G401 (cell line): ENCODE data around the gene SBK2. TPM values are rescaled to one million over a fixed set of nuclear protein-coding genes. Genes with fewer than 3 reads are reported as not detected.
"Not testable (repeated sequence)": the region's sequence is repeated elsewhere in the genome, so short reads cannot be mapped to it uniquely, and the experiment has no call there.

Source experiments
- DNase-seq: peaks from one replicate; pipeline ENCODE4 v3.0.0-alpha.2; 2015; ENCODE audit warnings: low spot score
- in situ Hi-C: cut with HindIII; loops from 2 replicates; pipeline ENCODE4 v1.10.0; 2016; ENCODE audit warnings: low sequenced_read_pairs, mixed read lengths
- total RNA-seq: library from RNA; depleted of rRNA; stranded (reverse); fragments of >200 nt; shearing (Covaris generic); gene quantifications from 2 replicates; pipeline ENCODE4 v1.2.3, GENCODE V29; 2014; rRNA removed

The SBK2 gene, protein sequence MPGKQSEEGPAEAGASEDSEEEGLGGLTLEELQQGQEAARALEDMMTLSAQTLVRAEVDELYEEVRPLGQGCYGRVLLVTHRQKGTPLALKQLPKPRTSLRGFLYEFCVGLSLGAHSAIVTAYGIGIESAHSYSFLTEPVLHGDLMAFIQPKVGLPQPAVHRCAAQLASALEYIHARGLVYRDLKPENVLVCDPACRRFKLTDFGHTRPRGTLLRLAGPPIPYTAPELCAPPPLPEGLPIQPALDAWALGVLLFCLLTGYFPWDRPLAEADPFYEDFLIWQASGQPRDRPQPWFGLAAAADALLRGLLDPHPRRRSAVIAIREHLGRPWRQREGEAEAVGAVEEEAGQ
- 1.9 and 3.6 TPM in 2 replicates for total RNA-seq

DNA sequence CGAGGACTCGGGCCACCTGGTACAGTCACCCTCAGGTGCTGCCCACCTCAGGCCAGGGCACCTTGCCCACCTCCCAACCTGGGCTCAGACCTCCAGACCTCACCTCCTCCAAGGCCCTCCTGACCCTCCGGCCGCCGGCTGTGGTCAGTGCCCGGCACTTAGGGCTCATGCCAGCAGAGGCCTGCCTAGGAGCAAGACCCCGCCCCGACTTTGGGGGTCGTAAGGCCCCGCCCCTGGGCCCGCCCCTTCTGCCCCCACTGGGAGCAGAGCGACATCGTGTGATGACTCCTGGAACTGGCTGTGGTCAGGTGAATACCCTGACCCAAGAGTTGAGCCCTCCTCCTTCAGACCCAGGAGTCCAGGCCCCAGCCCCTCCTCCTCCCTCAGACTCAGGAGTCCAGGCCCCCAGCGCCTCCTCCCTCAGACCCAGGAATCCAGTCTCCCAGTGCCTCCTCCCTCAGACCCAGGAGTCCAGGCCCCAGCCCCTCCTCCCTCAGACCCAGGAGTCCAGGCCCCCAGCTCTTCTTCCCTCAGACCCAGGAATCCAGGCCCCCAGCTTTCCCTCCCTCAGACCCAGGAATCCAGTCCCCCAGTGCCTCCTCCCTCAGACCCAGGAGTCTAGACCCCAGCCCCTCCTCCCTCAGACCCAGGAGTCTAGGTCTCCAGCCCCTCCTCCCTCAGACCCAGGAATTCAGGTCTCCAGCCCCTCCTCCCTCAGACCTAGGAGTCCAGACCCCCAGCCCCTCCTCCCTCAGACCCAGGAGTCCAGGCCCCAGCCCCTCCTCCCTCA is at the start of gene SBK2:
Gene SBK2, minus strand, starts transcription at position 183 of the 790 bp plus-strand sequence. CDS start 839 bp downstream, outside the sequence.
- in situ Hi-C loops, result no loop called here
- no peak for DNase-seq

DNA sequence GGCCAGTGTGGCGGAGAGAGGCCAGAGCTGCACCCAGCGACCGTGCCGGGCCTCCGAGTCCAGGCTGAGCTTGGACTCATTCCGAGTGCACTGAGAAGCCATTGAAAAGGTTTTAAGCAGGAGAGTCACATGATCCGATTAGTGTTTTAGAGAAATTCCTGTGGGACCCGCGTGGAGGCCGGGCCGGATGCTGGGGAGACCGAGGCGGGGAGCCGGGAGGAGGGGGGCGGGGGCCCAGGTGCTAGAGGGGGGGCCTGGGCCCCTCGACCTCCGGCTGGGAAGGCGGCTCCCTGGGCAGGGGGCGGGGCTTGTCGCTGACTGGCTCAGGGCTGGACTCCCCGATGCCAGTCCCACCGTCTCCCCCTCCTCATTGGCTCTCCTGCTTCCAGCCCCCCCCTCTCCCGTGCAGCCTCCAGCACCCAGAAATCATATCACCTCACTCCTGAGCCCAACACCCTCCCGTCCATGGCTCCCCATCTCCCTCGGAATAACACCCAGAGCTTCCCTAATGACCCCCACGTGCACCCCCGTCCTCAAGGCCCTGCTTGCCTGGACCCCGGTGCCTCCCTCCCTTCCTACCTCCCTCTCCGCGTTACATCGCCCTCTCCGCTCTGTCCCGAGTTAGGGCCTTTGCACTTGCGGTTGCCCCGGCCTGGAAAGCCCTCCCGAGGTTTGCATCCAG is 48.9 kb upstream of the SBK2 start:
- in situ Hi-C loops, result no loop called here
- peak; percentile 65 for DNase-seq

DNA sequence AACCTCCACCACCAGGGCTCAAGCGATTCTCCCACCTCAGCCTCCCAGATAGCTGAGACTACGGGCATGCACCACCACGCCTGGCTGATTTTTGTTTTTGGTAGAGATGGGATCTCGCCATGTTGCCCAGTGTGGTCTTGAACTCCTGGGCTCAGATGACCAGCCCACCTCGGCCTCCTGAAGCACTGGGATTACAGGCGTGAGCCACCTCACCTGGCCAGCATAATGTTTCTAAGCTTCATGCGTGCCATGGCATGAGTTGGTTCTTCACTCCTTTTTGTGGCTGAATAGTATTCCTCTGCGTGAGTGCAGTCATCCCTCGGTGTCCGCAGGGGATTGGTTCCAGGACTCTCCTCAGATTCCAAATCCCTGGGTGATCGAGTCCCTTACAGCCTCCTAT is 47.9 kb upstream of the SBK2 start:
- DNase-seq, result no peak
- in situ Hi-C loops, result no loop called here

DNA sequence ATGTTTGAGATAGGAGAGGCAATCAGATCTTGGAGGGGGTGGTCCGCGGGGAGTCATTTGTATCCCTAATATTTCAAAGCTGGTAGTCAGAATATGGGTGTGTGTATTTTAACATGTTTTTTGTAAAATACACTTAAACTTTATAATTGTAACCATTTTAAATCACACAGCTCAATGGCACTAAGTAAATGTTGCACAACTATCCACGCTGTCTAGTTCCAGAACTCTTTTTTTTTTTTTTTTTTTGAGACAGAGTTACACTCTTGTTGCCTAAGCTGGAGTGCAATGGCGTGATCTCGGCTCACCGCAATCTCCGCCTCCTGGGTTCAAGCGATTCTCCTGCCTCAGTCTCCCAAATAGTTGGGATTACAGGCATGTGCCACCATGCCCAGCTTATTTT is 47.0 kb upstream of the SBK2 start:
- in situ Hi-C loops, DNase-seq: not testable (repeated sequence)

DNA sequence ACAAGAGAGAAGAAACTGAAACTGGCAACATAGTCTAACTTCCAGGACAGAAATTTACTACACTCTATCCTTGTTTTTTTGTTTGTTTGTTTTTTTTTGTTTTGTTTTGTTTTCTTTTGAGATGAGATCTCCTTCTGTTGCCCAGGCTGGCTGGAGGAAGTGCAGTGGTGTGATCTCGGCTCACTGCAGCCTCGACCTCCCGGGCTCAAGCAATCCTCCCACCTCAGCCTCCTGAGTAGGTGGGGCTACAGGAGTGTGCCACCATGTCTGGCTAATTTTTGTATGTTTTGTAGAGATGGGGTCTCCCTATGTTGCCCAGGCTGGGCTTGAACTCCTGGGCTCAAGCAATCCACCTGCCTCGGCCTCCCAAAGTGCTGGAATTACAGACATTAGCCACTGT is 45.4 kb upstream of the SBK2 start:
- DNase-seq, in situ Hi-C loops: not testable (repeated sequence)

DNA sequence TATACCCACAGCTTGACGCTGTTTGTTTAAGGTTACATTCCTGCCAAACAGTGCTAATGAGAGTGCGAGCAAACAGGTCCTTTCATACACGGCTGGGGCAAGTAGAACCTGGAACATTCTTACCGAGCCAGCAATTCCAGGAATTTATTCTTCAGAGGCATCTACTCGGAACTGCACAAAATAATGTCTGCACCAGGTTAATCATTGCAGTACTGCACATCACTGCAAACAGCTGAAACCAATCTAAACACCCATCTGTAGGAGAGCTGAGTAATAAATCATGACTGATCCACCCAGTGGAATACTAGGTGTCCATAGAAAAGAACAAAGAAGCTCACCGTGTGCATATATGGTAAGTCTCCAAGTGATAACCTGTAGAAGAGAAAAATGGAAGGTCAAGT is 44.9 kb upstream of the SBK2 start:
- no peak for DNase-seq
- in situ Hi-C loops, result no loop called here

DNA sequence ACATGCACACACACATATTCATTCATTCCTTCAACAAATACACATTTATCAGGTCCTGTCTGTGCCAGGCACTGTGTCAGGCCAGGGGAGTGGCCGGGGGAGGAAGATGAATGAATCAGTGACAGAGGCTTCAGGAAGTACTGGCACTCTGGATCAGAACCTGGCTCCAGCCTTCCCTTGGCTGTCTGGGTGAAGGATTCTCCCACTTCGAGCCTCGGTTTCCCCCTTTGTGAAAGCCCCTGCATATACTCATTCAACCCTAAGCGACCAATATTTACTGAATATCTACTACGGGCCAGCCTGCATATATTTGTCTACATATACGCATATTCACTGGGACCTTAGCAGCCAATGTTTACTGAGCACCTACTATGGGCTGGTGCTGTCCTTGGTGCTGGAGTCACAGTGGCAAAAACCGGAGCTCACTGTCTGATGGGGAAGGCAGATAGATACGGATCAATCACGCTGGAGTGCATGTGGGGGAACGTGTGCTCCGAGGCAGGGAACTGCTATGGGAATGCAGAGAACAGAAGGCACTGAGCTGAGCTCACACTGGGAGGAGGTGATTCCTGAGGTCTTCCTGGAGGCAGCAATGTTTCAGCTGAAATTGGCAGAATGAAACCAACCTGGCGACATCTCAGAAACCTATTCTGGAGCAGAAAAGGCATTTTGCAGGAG is 44.4 kb upstream of the SBK2 start:
- no peak for DNase-seq
- in situ Hi-C loops, result no loop called here

DNA sequence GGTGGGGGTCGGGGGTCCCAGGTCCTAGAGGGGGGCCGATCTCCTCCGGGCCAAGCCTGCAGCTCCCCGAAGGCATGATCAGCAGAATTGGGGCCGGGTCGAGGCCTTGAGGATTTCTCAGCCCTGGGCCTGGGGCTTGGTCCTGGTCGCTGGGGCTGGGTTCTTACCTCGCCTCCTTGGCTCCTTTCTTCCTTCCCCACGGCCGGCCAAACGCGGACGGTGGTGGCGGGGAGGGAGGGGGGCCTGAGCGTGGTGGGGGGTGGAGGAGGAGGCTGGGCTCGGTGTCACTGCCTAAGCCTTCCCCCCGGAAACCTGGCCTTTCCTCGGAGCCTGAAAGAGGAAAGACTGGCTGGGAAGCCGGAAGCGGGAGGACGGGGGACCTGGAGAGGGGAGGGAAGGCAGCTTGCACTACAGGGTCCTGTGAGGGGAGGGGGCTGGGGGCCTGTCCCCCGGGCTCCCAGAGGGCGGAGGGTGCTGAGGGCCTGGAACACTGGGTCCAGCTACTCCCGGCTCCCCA is 43.8 kb upstream of the SBK2 start, which contains the start of gene ZNF579:
Gene ZNF579, minus strand, starts transcription at position 221 of the 517 bp plus-strand sequence. CDS start 1,209 bp downstream, outside the sequence.
- DNase-seq, result peak; percentile 93
- in situ Hi-C loops, result no loop called here

DNA sequence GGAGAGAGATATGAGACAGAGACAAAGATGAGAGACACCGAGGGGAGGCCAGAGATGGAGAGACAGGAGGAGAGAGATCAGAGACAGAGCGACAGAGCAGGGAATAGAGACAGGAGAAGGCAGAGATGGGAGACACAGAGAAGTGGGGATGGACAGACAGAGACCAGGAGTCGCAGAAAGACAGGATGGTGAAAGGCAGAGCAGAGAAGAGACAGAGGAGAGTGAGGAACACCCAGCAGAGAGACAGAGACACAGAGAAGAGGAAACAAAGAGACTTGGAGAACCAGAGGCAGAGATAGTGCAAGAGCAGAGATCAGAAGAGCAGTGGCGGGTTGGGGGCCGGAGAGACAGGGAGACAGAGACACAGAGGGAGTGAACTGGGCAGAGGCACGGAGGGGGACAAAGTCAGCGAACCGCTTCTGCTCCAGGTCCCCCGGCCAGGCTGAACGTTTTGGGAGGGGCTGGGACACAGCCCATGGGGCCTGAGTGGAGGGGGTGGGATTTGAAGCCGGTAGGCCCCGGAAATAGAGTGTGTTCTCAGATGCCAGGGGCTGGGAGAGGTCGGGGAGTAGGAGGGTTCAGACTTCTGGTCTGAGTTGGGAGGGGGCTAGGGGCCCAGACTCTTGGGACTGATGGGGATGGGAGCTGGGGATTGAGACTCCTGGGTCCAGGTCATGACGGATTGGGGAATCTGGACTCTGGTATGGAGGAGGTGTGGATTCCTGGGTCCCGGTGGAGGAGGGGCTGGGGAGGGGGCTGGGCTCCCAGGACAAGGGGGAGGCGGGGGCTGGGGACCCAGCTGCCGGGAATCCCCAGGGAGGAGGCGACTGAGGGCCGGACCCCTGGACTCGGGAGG is 43.1 kb upstream of the SBK2 start:
- in situ Hi-C loops, result no loop called here
- DNase-seq, result peak; percentile 40

DNA sequence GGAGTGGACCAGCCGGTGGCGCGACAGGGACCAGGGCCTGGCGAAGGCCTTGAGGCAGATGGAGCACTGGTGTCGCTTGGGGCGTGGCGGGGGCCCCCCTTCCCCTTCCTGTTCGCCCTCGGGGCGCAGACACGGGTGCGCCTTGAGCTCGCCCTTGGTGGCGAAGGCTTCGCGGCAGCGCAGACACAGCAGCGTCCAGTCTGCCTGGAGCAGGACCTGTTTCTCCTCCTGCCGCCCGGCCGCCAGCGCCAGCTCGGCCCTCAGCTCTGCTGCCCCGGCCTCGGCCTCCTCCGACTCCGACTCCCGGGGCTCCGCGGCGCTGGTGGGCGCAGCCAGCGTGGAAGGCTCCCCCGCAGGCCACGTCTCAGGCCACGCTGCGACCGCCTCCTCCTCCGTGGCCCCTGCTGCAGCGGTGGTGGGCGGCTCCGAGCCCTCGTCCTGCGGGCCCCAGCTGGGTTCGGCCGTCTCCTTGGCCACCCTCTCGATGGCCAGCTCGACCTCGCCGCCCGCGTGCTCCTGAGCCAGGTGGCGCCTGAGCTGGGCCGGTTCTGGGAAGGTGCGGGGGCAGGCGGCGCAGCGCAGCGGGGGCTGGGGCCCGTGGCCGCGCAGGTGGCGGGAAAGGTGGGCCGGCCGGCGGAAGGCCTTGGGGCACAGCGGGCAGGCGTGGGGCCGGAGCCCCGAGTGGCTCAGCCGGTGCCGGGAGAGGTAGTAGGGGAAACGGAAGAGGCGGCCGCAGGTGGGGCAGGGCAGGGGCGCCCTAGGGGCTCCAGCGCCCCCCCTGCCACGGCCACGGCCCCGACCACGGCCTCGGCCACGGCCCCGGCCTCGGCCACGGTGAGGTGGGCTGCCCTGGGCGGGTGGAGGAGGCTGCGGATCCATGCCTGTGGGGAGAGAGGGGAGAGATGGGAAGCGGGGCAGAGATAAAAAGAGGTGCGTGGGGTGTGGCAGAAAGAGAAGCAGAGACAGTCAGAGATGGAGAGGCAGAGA is 42.1 kb upstream of the SBK2 start:
- in situ Hi-C loops, result no loop called here
- no peak for DNase-seq

DNA sequence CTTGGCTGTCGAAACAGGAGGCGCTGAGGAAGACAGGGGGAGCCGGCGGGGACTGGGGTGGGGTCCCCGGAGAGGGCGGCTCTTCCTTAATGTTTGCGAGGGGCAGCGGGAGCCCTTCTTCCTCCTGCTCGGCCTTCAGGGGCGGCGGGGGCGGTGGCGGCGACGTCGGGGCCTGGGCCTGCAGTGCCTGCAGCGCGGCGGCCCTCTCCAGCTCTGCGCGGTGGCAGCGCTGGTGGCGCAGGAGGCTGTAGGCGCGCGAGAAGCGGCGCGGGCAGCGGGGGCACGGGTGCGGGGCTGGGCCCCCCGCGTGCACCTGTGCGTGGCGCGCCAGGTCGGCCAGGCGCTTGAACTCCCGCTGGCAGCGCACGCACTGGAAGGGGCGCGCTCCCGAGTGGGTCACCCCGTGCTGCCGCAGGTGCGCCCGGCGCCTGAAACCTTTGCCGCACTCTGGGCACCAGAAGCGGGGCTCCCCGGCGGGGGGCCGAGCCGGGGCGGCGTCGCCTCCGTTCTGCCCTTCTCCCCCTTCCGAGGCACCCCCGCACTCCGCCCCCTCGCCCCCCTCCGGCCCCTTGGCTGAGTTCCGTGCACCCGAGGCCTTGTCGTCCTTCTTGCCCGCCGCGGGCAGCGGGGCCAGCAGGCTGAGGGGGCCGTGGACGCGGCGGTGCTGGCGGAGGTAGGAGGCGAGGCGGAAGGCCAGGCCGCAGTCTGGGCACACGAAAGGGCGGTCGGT is 41.3 kb upstream of the SBK2 start:
- in situ Hi-C loops, result no loop called here
- DNase-seq, result no peak

DNA sequence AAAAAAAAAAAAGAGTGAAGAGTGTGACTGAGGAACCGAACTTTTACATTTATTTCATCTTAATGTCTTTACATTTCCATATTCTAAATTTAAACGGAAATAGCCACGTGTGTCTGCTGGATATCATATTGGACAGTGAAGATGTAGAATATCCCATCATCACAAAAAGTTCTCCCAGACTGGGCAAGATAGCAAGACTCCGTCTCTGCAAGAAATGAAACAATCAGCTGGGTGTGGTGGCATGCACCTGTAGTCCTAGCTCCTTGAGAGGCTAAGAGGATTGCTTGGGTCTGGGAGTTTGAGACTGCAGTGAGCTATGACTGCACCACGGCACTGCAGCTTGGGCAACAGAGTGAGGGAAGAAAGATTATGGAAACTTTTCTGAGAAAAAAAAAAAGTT is 39.8 kb upstream of the SBK2 start:
- in situ Hi-C loops, result no loop called here
- no peak for DNase-seq

DNA sequence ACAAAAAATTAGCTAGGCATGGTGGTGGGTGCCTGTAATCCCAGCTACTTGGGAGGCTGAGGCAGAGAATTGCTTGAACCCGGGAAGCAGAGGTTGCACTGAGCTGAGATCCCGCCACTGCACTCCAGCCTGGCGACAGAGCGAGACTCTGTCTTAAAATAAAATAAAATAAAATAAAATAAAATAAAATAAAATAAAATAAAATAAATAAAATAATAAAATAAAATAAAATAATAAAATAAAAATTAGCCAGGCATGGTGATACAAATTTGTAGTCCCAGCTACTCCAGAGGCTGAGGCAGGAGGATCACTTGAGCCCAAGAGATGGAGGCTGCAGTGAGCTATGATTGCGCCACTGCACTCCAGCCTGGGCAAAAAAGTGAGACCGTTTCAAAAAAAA is 37.0 kb upstream of the SBK2 start:
- DNase-seq, in situ Hi-C loops: not testable (repeated sequence)

DNA sequence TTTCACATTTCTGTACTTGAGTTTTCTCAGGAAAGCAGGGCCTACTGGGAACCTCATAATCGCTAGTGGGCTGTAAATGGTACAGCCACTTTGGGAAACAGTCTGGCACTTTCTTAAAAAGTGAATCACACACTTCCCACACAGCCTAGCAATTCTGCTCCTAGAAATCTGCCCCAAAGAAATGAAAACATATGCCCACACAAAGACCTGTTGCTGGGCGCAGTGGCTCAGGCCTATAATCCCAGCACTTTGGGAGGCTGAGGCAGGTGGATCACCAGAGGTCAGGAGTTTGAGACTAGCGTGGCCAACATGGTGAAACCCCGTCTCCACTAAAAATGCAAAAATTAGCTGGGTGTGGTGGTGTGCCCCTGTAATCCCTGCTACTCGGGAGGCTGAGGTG is 32.5 kb upstream of the SBK2 start:
- in situ Hi-C loops, DNase-seq: not testable (repeated sequence)

DNA sequence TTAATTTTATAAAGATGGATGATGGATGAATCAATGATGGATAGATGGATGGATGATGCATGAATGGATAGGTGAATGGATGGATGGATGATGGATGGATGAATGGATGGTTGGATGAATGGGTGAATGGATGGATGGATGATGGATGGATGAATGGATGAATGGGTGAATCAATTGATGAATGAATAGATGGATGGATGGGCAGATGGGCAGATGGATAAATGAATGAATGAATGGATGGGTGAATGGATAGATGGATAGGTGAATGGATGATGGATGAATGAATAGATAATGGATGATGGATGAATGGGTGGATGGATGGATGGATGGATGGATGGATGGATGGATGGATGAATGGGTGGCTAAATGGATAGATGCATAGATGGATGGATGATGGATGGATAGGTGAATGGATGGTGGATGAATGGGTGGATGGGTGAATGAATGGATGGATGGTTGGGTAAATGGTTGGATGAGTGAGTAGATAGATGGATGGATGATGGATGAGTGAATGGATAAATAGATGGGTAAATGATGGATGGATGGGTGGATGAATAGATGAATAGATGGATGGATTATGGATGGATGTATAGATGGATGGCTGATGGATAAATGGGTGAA is 30.9 kb upstream of the SBK2 start:
- DNase-seq, result no peak
- in situ Hi-C loops, result no loop called here

DNA sequence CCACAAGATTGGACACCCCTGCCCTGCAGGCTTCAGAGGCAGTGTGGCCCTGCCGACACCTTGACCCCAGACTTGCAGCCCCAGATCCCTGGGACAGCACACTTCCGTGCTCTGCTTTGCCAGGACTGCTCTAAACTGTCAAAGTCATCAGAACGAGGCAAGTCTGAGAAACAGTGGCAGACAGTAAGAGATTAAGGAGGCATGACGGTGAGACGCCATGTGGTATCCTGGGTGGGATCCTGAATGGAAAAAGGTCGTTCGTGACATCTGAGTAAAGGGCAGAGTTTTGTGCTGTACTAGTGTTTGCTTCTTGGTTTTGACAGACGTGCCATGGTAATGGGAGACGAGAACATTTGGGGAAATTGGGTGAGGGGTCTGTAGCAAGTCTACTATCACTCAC is 29.9 kb upstream of the SBK2 start:
- in situ Hi-C loops, result no loop called here
- DNase-seq, result no peak
